RWPE2 (cell line): Measurements from ENCODE around the gene CYP4A22.
A peak's percentile ranks its signal among the peaks of the same experiment; 100 is the strongest.
"Not testable (repeated sequence)": the region's sequence is repeated elsewhere in the genome, so short reads cannot be mapped to it uniquely, and the experiment has no call there.

Source experiments
- ATAC-seq: fragments of 200-7000 bp; cut with Tn5 transposase; 3 replicates; pipeline ENCODE4 v1.9.1; 2021; ENCODE audit warnings: low read depth
- DNase-seq: peaks from one replicate; pipeline ENCODE4 v3.0.0-alpha.2; 2020; ENCODE audit warnings: low spot score
- H3K27ac ChIP-seq: fragments of 450-650 bp; 2 replicates; pipeline ENCODE4 v1.5.1; 2017; ENCODE audit warnings: mild to moderate bottlenecking; ENCODE audit not compliant: poor library complexity, severe bottlenecking
- H3K27me3 ChIP-seq: fragments of 250-450 bp; sonication (Bioruptor Pico); 2 replicates; pipeline ENCODE4 v1.5.1; 2021; ENCODE audit warnings: mild to moderate bottlenecking, moderate library complexity; ENCODE audit not compliant: insufficient read depth, poor library complexity, severe bottlenecking
- H3K36me3 ChIP-seq: fragments of 250-450 bp; sonication (Bioruptor Pico); 2 replicates; pipeline ENCODE4 v1.5.1; 2020; ENCODE audit warnings: low read depth, mild to moderate bottlenecking, moderate library complexity
- H3K4me1 ChIP-seq: fragments of 250-450 bp; sonication (Bioruptor Pico); 2 replicates; pipeline ENCODE4 v1.5.1; 2021; ENCODE audit warnings: mild to moderate bottlenecking, moderate library complexity; ENCODE audit not compliant: insufficient read depth, poor library complexity, severe bottlenecking
- H3K4me3 ChIP-seq: fragments of 250-450 bp; sonication (Bioruptor Pico); 2 replicates; pipeline ENCODE4 v1.5.1; 2021; ENCODE audit warnings: mild to moderate bottlenecking, moderate library complexity; ENCODE audit not compliant: severe bottlenecking
- H3K9me3 ChIP-seq: fragments of 250-450 bp; sonication (Bioruptor Pico); 2 replicates; pipeline ENCODE4 v1.5.1; 2021; ENCODE audit warnings: mild to moderate bottlenecking, moderate library complexity; ENCODE audit not compliant: severe bottlenecking
- TF ChIP-seq, protein P1 (sequence below): fragments of 450-650 bp; IDR thresholded peaks from one replicate; pipeline ENCODE4 v1.5.1; 2017; ENCODE audit warnings: mild to moderate bottlenecking, moderate library complexity; ENCODE audit not compliant: poor library complexity, severe bottlenecking

Gene CYP4A22

DNA sequence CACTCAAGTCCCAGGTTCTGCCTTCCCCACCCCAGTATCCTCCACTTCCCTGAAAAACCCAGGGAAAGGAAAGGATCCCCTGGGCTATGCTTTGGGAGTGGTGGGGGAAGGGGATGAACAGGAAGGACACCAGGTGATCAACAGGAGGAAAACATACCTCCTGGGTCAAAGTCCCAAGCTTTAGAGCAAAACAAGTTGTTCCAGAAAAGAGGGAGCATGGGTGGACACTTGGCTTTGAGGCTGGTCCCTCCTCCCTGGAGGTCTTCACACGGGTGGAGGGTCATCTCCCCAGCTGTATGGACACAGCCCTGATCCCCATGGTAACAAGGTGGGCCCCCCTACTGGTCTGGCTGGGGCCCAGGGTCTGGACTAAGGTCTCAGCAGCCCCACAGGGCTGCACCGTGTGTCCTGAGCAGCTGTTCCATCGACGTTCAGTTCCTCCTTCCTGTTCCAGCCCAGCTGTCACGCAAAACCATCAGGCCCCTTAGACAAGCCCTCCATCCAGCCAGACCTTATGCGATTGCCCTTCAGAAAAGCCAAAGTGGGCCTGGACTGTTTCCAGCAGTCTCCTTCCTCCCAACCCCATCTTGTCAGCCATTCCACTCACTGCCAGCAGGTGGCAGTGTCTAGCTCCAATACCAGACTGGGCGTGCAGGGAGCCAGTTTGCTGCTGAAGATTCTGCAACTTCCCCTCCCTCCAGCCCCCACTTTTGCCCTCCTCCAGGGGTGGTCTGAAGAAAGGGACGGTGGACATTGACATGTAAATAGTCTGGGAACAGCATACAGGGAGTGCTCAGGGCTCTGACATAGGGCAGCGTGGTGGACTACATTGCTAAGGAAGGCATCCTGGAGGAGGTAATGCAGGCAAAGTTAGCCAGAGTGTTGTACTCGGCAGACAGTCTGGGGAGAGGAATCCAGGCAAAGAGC lies 55.5 kb downstream of the CYP4A22 start:
- ATAC-seq: peak; percentile 48

DNA sequence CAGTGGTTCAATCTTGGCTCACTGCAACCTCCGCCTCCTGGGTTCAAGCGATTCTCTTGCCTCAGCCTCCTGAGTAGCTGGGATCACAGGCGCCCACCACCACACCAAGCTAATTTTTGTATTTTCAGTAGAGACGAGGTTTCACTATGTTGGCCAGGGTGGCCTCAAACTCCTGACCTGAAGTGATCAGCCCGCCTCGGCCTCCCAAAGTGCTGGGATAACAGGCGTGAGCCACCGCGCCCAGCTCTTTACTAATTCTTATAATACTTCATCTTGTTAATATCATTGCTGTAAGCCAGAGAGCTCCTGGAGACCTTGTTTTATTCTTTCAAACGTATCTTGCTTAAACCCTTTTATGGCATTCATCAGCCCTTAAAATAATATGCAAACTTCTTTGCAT lies 56.3 kb downstream of the CYP4A22 start:
- not testable (repeated sequence) for H3K9me3 ChIP-seq, H3K27ac ChIP-seq, H3K4me3 ChIP-seq, ATAC-seq, H3K36me3 ChIP-seq, H3K27me3 ChIP-seq, H3K4me1 ChIP-seq
- DNase-seq: peak; percentile 10

More for the DNA sequence above, 55.5 kb downstream of the CYP4A22 start:
- Histone ChIP-seq H3K4me1 (peaks cover 10% of the 10 kb centered on the region), H3K27ac (no peak overlapping the region), H3K36me3 (no peaks in the 10 kb centered on the region), H3K9me3 (no peaks in the 10 kb centered on the region), H3K27me3 (no peaks in the 10 kb centered on the region), H3K4me3 (no peak overlapping the region)
- peak; percentile 56 for DNase-seq
- TF ChIP-seq, protein P1, sequence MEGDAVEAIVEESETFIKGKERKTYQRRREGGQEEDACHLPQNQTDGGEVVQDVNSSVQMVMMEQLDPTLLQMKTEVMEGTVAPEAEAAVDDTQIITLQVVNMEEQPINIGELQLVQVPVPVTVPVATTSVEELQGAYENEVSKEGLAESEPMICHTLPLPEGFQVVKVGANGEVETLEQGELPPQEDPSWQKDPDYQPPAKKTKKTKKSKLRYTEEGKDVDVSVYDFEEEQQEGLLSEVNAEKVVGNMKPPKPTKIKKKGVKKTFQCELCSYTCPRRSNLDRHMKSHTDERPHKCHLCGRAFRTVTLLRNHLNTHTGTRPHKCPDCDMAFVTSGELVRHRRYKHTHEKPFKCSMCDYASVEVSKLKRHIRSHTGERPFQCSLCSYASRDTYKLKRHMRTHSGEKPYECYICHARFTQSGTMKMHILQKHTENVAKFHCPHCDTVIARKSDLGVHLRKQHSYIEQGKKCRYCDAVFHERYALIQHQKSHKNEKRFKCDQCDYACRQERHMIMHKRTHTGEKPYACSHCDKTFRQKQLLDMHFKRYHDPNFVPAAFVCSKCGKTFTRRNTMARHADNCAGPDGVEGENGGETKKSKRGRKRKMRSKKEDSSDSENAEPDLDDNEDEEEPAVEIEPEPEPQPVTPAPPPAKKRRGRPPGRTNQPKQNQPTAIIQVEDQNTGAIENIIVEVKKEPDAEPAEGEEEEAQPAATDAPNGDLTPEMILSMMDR: peak; percentile 92

DNA sequence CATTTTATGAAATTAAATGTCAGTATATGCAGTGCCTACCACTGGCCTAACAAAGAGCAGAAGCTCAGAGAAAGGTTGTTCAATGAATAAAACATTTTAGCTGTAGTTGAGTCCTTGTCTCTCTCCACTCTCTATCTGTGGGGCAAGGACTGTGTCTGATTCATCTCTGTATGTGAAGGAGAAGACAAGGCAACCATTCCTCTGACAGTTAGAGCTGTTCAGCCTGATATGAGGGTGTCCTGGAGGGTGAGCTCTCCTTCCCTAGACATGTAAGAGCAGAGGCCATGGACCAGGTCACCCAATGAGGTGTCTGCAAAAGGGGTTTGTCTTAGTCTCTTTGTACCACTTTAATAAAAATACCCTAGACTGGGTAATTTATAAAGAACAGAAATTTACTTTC lies 57.1 kb downstream of the CYP4A22 start:
- ATAC-seq: no peak
- H3K36me3 ChIP-seq: no peaks in the 10 kb centered on the region
- H3K4me1 ChIP-seq: peaks cover 10% of the 10 kb centered on the region
- DNase-seq: no peak
- H3K4me3 ChIP-seq: no peak overlapping the region
- TF ChIP-seq, protein P1: no peak
- H3K27me3 ChIP-seq: no peaks in the 10 kb centered on the region
- no peak overlapping the region for H3K27ac ChIP-seq
- H3K9me3 ChIP-seq: no peaks in the 10 kb centered on the region

DNA sequence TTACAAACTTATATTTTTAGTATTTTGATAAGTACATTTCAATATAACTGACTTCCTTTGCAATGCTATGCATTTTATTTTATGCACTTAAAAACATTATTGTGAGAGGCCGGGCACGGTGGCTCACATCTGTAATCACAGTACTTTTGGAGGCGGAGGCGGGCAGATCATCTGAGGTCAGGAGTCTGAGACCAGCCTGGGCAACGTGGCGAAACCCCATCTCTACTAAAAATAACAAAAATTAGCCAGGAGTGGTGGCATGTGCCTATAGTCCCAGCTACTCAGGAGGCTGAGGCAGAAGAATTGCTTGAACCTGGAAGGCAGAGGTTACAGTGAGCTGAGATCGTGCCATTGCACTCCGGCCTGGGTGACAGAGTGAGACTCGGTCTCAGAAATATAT lies 58.7 kb downstream of the CYP4A22 start:
- not testable (repeated sequence) for H3K36me3 ChIP-seq, H3K9me3 ChIP-seq, ATAC-seq

DNA sequence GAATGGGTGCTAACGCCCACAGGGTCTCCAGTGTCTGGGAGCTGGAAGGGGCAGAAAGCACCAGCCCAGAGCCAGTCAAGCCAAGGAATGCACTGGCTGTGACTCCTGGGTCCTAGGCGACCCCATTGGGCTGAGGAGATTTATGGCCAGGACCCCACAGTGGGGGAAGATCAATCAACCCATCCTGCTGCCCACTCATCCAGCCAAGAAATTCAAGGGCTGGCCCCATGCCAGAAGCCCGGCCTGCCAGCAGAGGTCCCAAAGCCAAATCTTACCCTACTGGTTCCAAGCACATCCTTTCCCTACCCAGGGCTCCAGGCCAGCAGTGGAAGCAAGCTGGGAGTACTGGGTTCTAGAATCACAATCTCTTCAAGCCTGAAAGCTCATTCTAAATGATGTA lies 59.4 kb downstream of the CYP4A22 start:
- Histone ChIP-seq H3K27me3 (no peaks in the 10 kb centered on the region), H3K27ac (no peak overlapping the region), H3K4me3 (no peak overlapping the region), H3K36me3 (no peaks in the 10 kb centered on the region), H3K4me1 (no peaks in the 10 kb centered on the region), H3K9me3 (no peaks in the 10 kb centered on the region)
- ATAC-seq (no peak), DNase-seq (peak; percentile 18)
- TF ChIP-seq, protein P1: no peak

More for the DNA sequence above, 58.7 kb downstream of the CYP4A22 start:
- H3K27ac ChIP-seq, H3K4me3 ChIP-seq, H3K27me3 ChIP-seq, H3K4me1 ChIP-seq: not testable (repeated sequence)
- DNase-seq: peak; percentile 13

DNA sequence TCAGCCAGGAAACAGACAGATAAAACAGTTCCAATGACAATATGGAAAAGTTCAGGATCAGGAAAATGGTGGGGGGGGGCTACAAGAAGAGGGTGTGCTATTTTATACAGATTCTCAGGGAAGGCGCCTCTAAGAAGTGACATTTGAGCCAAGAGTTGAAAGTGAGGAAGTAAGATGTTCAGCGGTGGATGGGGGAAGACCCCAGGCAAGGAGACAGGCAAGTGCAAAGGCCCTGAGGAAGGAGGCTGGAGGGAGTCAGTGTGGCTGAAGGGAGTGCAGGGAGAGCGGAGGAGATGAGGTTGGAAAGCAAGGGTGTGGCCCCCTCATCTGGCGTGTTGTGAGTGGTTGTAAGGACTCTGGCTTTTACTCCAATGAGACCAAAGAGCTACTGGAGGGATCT lies 61.0 kb downstream of the CYP4A22 start:
- no peak for ATAC-seq
- H3K27me3 ChIP-seq: no peaks in the 10 kb centered on the region
- no peak for DNase-seq
- H3K4me1 ChIP-seq: no peaks in the 10 kb centered on the region
- no peaks in the 10 kb centered on the region for H3K36me3 ChIP-seq
- no peak overlapping the region for H3K27ac ChIP-seq
- no peak overlapping the region for H3K4me3 ChIP-seq
- H3K9me3 ChIP-seq: no peaks in the 10 kb centered on the region
- TF ChIP-seq, protein P1: no peak
